GM19324 (cell line): ENCODE data around the gene NXPH2.

ENCODE experiments used
- ATAC-seq: cut with Tn5 transposase; IDR thresholded peaks from one replicate; pipeline ENCODE4 v1.9.1; 2021; ENCODE audit warnings: mild to moderate bottlenecking, moderate library complexity; ENCODE audit not compliant: unreplicated experiment, low FRiP score

Gene NXPH2

GRCh38 chr2:138779781-138780445 is at the start of gene NXPH2:
Gene NXPH2 (minus strand): TSS chr2:138780390. CDS start chr2:138780241, 149 bp downstream.
- ATAC-seq: no peak

DNA sequence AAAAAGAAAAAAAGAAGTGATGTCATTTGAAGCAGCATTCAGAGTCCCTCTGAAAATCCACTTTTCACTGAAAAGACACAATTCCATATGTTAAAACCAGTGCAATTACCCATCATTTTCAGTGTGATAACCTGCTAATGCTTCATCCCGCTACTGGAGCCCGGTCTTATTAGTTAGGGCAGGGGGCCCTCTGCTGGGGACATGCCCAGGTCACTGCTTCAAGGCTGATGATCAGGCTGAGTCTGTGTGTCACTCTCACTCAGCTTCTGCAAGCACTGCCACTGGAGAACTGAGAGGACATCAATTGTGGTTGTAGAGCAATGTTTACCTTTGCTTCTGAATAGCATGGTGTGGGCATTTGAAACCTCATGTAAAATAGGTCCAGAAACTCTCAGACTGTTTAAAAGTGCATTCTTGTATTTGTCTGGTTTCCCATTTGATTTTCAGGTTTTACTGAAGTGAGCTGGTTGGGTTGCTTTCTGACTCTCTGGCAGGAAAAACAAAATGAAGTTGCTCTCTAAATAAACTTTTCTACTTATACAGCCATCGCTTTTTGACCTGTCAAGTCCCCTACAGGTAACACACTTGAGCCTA is 49.2 kb upstream of the NXPH2 start:
- ATAC-seq: peak; percentile 78

- peak; percentile 51 for ATAC-seq
Observed at GRCh38 chr2:138827426-138828054, 47.4 kb upstream of the NXPH2 start.

DNA sequence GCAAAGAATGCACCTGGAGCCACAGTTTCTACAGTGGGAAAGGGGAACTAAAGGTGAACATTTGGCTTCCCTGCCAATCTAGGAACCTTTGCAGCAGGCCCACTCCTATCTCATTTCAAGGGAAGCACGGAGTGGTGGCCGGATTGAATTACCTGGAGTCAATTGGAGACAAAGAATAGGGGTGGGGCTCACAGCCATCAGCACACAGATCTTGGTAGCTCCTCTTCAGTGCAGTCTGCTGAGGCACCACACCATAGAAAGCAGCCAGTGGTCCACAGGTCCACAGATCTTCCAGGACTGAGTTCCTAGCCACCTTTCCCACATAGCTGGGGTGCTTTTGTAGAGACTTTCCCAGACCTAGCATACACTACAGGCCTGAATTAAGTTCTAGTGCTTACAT is 43.5 kb upstream of the NXPH2 start:
- no peak for ATAC-seq

- no peak for ATAC-seq
Observed at GRCh38 chr2:138819964-138820363, 39.8 kb upstream of the NXPH2 start.

DNA sequence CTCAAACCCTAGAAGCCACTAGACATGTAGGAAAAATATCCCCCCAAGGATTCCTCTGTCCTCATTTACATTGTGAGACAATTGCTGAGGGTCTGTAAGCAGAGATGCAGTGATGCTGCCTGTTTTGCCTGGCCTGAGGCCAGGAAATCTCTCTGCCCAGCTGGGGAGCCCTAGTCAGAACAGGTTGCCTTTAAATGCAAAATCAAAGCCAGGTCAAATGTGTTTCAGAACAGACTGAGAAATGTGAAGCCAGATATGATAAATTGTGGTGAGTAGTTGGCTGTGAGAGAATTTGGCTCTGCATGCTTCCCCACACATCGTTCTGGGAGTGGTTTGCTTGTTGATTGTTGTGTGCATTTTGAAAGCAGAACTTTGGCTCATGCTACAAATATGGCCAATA is 38.4 kb upstream of the NXPH2 start:
- ATAC-seq: no peak

- peak; percentile 51 for ATAC-seq
Observed at GRCh38 chr2:138814123-138814898, 34.1 kb upstream of the NXPH2 start.

GRCh38 chr2:138811431-138811830 is 31.2 kb upstream of the NXPH2 start:
- no peak for ATAC-seq

DNA sequence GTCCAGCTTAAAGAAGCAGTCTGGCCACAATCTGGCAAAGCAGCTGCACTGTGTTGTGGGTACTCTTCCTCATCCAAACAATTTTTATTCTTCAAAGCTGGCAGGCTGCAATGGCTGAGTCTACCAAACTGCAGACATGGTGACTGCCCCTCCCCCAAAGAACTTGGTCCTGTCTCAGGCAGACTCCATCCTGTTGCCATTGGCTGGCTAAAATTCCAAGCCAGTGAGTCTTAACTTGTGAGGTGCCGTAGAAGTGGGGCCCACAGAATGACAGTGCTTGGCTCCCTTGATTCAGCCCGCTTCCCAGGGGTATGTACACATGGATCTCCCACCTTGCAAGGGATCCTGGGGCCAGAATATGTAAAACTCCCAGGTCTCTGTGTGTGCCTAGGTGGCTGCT is 14.5 kb upstream of the NXPH2 start:
- ATAC-seq: no peak

GRCh38 chr2:138787053-138787666 is 7.0 kb upstream of the NXPH2 start:
- ATAC-seq: no peak

DNA sequence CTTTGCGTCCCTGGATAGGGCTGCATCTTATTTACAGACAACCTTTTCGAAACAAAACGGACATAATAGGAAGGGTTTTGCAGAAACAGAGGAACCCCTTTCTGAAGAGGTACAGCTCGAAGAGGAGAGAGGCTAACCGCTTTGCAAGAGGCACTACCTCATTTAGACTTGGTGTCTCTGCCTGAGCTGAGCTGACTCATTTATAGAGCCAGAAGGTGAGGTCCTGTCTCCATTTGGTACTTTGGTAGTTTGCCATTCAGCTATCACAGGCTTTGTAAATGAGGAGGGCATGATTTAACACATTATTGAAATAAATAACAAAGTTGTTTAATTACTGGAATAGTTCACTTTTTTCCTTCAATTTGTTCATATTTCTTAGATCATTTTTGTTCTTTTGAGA is 2.2 kb upstream of the NXPH2 start:
- ATAC-seq: no peak

- ATAC-seq: no peak
Observed at GRCh38 chr2:138780908-138781307, 718 bp upstream of the NXPH2 start.

DNA sequence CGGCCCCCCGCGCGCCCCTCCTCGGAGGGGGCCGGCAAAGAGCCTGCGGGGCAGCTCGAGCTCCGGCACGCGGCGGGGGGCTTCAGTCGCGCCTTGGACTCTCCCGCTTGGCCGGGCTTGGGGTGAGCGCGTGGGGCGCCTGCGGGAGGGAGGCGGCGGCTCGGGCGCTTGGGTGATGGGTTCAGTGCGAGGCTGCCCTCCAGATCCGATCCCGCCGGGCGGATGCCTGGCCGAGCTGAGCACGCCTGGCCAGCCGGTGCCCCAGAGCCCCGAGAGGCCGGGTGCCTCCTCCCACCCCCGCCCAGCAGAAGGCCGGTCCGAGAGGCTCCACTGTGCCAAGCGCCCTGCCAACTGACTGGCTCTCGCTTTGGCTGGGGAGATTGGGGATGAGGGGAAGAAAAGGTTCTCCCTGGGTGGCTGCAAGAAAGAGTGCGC is 273 bp upstream of the NXPH2 start:
- no peak for ATAC-seq

- no peak for ATAC-seq
Observed at GRCh38 chr2:138779406-138779780, 797 bp downstream of the NXPH2 start.

GRCh38 chr2:138777996-138778395 is 2.2 kb downstream of the NXPH2 start:
- no peak for ATAC-seq

GRCh38 chr2:138775736-138776135 is 4.5 kb downstream of the NXPH2 start:
- ATAC-seq: no peak

GRCh38 chr2:138771534-138771933 is 8.7 kb downstream of the NXPH2 start:
- ATAC-seq: no peak

- no peak for ATAC-seq
Observed at GRCh38 chr2:138767101-138767500, 13.1 kb downstream of the NXPH2 start.

GRCh38 chr2:138766464-138766863 is 13.7 kb downstream of the NXPH2 start:
- no peak for ATAC-seq

DNA sequence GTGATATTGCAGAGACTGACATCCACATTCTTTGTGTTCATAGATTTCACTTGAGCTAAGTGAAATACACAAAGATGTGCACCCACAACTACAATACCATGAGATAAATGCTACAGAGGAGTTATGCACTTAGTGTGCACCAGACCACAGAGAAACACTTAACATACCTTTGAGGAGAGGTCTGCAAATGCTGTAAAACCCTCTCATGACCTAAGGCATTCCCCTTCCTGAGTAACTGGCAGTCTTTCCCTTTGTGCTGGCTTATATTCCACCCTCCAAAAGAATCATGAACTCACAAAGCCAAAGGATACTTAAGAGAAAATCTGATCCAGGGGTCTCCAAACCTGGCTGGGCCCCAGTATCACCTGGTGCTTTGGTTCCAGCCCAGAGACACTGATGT is 16.2 kb downstream of the NXPH2 start:
- ATAC-seq: no peak

DNA sequence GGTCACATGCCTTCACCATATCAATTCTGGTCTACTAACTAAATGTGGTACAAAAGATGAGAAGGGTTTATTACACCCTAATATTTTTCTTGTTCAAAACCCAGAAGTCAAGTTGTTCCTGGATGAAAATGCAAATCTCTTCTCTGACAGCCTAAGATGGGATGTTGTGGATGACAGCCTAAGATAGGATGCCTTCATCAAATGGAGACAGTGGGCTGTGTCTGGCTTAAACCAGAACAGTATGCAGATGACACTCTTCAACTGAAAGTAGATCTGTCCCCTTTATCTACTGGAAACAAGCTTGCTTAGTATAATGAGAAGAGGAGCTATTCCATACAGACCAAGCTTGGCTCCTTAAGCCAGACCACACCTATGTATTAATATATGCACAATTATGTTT is 17.7 kb downstream of the NXPH2 start:
- ATAC-seq: no peak
